SIG-M5 treated with dmso at 0.1 percent for 504 hours (cell line): ENCODE results near the gene MC1R.
A peak's percentile ranks its signal among the peaks of the same experiment; 100 is the strongest.
"Not testable (repeated sequence)": the region's sequence is repeated elsewhere in the genome, so short reads cannot be mapped to it uniquely, and the experiment has no call there.

ENCODE experiments used
- DNase-seq: peaks from one replicate; lab custom pipeline; 2025; ENCODE audit not compliant: unreplicated experiment; lab: John Stamatoyannopoulos, UW

The MC1R gene

DNA sequence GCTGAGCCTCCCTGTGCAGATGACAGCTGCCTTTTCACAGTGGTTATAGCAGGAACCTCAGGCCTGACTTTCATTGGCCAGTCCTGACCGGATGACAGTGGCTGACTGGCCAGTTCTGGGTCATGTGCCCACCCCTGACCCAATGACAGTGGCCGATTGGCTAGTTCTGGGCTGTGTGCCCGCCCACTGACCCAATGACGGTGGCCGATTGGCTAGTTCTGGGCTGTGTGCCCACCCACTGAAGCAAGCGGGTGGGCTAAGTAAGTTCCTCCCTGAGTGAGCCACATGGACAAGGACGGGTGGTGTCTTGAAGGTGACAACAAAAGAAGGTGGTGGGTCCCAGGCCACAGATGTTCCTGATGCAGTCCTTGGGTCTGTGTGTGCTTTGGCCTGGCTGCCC is 39.4 kb downstream of the MC1R start:
- peak; percentile 9 for DNase-seq

DNA sequence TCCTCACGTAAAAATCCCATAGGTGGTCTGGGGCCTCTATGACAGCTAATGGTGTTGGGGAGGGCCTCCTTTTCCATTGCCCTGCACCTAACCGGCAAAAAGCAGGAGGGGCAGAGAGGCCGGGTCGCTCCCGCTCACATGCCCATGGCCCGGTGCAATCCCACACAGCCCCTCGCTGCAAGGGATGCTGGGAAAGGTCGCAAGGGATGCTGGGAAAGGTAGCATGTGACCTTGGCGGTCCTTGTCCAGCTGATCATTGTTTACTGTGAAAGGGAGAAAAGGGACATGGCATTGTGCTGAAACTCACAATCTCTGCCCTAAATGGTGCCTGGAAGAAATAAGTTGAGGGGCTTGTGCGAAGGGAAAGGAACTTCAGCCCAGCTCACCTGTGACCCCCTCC is 39.9 kb downstream of the MC1R start:
- DNase-seq = no peak

DNA sequence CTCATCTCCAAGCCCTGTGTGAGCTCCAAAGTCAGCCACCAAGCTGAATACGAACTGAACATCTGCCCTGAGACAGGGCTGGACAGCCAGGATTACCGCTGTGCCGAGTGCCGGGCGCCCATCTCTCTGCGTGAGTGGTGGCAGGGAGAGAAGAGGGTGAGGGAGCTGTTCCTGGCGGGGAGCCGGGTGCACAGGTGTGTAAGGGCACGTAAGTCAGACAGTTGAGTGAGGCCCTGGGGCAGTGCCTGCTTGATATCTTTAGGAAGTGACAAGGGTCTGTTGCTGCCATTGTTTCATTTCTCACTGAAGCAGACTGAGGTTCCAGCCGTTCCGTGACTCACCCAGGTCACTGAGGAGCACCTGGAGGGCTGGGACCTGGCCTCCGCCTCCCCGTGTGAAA is 42.3 kb downstream of the MC1R start:
- DNase-seq = no peak

DNA sequence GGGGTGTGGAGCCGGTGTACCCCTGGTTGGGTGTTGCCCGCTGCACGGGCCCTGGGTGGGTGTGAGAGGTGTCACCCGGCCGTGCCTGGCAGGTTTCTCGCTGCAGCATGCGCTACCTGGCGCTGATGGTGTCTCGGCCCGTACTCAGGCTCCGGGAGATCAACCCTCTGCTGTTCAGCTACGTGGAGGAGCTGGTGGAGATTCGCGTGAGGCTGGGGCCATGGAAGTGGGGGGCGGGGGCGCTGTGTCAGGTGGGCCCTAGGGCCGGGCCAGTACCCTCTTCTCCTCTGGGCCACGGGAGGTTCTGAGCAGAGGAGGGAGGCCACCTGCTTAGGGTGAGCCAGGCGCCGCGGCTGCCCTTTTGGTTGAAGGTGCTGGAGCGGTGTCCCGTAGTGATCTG is 43.3 kb downstream of the MC1R start:
- DNase-seq = no peak

DNA sequence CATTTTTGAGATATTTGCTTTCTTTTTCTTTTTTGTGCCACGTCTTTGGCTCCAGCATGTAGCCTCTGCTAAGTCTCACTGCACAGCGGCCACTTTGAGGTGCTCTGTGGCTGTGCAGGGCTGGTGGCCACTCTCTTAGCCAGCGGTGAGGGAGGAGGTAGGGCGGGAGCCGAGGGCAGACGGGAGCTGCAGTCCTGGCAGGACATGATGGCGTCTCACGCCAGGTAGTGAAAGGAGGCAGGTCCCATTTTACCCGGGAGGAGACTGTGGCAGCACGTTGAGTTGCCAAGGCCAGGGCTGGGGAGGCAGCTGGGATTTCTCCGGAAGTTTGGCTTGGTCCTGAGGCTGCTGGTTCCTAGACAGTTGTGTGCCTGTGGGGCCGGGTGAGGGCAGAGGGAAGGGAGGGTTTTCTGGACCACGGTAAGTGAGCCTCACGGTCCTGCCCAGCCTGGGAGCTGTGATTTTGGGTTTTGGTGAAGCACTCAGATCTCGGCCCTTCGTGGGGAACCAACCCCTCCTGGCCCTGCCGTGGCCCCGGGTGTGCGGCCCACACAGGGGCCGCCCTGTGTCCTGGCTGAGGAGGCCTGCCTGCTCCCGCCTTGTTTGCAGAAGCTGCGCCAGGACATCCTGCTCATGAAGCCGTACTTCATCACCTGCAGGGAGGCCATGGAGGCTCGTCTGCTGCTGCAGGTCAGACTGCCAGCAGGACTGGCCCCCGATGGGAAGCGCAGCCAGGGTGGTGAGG is 44.3 kb downstream of the MC1R start:
- DNase-seq = no peak

DNA sequence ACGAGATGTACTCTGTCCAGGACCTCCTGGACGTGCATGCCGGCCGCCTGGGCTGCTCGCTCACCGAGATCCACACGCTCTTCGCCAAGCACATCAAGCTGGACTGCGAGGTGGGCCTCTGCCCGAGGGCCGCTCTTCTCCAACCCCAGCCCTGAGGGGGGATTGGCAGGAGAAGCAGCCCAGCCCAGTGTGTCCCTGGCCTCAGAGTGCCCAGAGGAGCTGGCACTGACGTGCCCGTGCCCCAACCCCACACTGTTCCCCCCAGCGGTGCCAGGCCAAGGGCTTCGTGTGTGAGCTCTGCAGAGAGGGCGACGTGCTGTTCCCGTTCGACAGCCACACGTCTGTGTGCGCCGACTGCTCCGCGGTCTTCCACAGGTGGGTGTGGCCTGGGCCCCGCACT is 45.5 kb downstream of the MC1R start:
- DNase-seq = no peak

DNA sequence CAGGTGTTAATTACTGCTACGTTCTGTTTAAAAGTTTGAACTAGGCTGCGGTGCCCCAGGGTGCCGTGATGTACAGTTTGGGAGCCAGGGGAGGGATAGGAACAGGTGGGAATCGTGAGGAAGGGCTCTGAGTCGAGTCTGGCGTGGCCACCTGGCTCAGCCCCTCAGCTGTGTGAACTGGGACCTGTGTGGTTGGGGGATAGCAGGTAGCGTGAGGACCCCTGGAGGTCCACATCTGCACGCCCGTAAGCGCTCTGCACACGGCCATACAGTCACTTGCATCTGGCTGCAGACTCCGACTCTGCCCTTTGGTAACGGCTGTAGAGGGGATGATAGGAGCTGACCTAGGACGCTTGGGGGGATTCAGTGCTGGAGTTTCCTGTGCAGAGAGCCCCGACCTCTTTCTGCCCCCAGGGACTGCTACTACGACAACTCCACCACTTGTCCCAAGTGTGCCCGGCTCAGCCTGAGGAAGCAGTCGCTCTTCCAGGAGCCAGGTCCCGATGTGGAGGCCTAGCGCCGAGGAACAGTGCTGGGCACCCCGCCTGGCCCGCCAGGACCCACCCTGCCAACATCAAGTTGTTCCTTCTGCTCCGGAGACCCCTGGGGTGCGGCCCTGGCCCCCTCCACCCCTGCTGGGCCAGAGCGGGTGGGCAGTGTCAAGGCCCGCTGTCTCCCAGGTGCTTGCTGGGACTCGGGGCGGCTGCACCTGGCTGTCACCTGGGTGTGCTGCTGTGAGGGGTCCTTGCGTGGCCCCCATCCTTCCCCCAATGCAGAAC is 47.0 kb downstream of the MC1R start:
- no peak for DNase-seq

GRCh38 chr16:89966756-89967155 is 48.1 kb downstream of the MC1R start:
- no peak for DNase-seq

DNA sequence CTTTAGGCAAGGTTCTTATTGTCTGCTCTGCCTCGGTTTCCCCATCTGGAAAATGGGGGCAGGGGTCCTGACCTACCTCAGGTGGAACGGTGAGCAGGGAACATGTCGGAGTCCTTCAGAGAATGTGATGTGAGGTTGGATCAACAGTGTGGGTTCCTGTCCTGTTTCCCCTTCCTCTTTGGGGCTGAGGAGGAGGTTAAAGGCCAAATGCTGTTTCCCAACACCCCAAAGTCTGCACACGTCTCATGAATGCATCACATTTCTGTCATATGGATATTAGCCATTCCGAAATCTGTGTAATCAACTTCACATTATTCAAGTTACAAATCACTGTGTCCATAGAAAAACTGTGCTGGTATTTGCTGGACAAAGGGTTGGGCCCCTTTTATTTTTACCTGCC is 48.8 kb downstream of the MC1R start:
- not testable (repeated sequence) for DNase-seq

DNA sequence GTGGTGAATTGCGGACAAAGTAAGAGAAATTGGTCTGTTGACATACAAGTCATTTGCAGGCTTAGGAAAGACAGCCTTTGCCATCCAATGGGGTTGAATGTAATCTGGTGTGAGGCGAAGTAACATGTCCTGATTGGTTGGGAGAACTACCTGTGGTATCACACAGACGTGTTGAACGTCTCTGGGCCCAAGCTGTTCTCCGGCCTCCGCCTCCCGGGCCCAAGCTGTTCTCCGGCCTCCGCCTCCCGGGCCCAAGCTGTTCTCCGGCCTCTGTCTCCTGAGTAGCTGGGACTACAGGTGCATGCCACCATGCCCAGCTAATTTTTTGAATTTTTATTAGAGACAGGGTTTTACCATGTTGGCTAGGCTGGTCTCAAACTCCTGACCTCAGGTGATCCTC is 49.4 kb downstream of the MC1R start:
- not testable (repeated sequence) for DNase-seq

GRCh38 chr16:89969741-89970410 is 51.2 kb downstream of the MC1R start:
- peak; percentile 79 for DNase-seq
